ENCODE results near the gene SEC16A.
A peak's percentile ranks its signal among the peaks of the same experiment; 100 is the strongest.

Gene SEC16A

GRCh38 chr9:136486823-136487620 lies 4.2 kb upstream of the SEC16A start:
- no peaks in the 10 kb centered on the region for H3K36me3 ChIP-seq (ENCODE audit: control insufficient read depth in 1 of 2, insufficient read depth in 2 of 2, low read length in 2 of 2)
- H3K4me3 ChIP-seq (ENCODE audit: low read depth in 1 of 2, low read length in 2 of 2): no peak overlapping the region
- H3K9me3 ChIP-seq (ENCODE audit: control insufficient read depth in 1 of 2, low read length in 2 of 2): no peaks in the 10 kb centered on the region
- no peaks in the 10 kb centered on the region for H3K27me3 ChIP-seq (ENCODE audit: control insufficient read depth in 1 of 2, insufficient read depth in 2 of 2, low read length in 2 of 2)
- H3K27ac ChIP-seq (ENCODE audit: low read depth, low read length): no peak overlapping the region
- H3K9ac ChIP-seq (ENCODE audit: low read depth in 1 of 2, low read length in 2 of 2): no peak overlapping the region
- peaks cover 12 to 18% of the 10 kb centered on the region in 2 donors for H3K4me1 ChIP-seq (ENCODE audit: control insufficient read depth in 1 of 2, insufficient read depth in 2 of 2, low read length in 2 of 2)

- no peaks in the 10 kb centered on the region for H3K36me3 ChIP-seq (ENCODE audit: control insufficient read depth in 1 of 2, insufficient read depth in 2 of 2, low read length in 2 of 2)
- no peaks in the 10 kb centered on the region for H3K27me3 ChIP-seq (ENCODE audit: control insufficient read depth in 1 of 2, insufficient read depth in 2 of 2, low read length in 2 of 2)
- no peaks in the 10 kb centered on the region for H3K9me3 ChIP-seq (ENCODE audit: control insufficient read depth in 1 of 2, low read length in 2 of 2)
- peaks cover 20 to 26% of the 10 kb centered on the region in 2 donors for H3K4me1 ChIP-seq (ENCODE audit: control insufficient read depth in 1 of 2, insufficient read depth in 2 of 2, low read length in 2 of 2)
- H3K4me3 ChIP-seq (ENCODE audit: low read depth in 1 of 2, low read length in 2 of 2): no peak overlapping the region
- H3K9ac ChIP-seq (ENCODE audit: low read depth in 1 of 2, low read length in 2 of 2): no peak overlapping the region
- no peak overlapping the region for H3K27ac ChIP-seq (ENCODE audit: low read depth, low read length)
These were observed 3.3 kb upstream of the SEC16A start for GRCh38 chr9:136486131-136486530.

GRCh38 chr9:136485049-136486045 lies 2.5 kb upstream of the SEC16A start:
- Histone ChIP-seq H3K36me3 (ENCODE audit: control insufficient read depth in 1 of 2, insufficient read depth in 2 of 2, low read length in 2 of 2) (no peaks in the 10 kb centered on the region), H3K4me3 (ENCODE audit: low read depth in 1 of 2, low read length in 2 of 2) (no peak overlapping the region), H3K4me1 (ENCODE audit: control insufficient read depth in 1 of 2, insufficient read depth in 2 of 2, low read length in 2 of 2) (peaks cover 20 to 26% of the 10 kb centered on the region in 2 donors), H3K27me3 (ENCODE audit: control insufficient read depth in 1 of 2, insufficient read depth in 2 of 2, low read length in 2 of 2) (no peaks in the 10 kb centered on the region), H3K27ac (ENCODE audit: low read depth, low read length) (no peak overlapping the region), H3K9me3 (ENCODE audit: control insufficient read depth in 1 of 2, low read length in 2 of 2) (no peaks in the 10 kb centered on the region), H3K9ac (ENCODE audit: low read depth in 1 of 2, low read length in 2 of 2) (peak overlapping the region in 1 of 2 donors; percentile 6)

GRCh38 chr9:136484153-136485048 lies 1.6 kb upstream of the SEC16A start:
- Histone ChIP-seq H3K9me3 (ENCODE audit: control insufficient read depth in 1 of 2, low read length in 2 of 2) (no peaks in the 10 kb centered on the region), H3K9ac (ENCODE audit: low read depth in 1 of 2, low read length in 2 of 2) (peak overlapping the region; percentile 43 to 84), H3K4me3 (ENCODE audit: low read depth in 1 of 2, low read length in 2 of 2) (peak overlapping the region; percentile 66 to 73), H3K36me3 (ENCODE audit: control insufficient read depth in 1 of 2, insufficient read depth in 2 of 2, low read length in 2 of 2) (peaks cover 0 to 3% of the 10 kb centered on the region in 2 donors), H3K27ac (ENCODE audit: low read depth, low read length) (peak overlapping the region; percentile 100), H3K4me1 (ENCODE audit: control insufficient read depth in 1 of 2, insufficient read depth in 2 of 2, low read length in 2 of 2) (peaks cover 20 to 26% of the 10 kb centered on the region in 2 donors), H3K27me3 (ENCODE audit: control insufficient read depth in 1 of 2, insufficient read depth in 2 of 2, low read length in 2 of 2) (no peaks in the 10 kb centered on the region)

- H3K9me3 ChIP-seq (ENCODE audit: control insufficient read depth in 1 of 2, low read length in 2 of 2): no peaks in the 10 kb centered on the region
- peaks cover 20 to 26% of the 10 kb centered on the region in 2 donors for H3K4me1 ChIP-seq (ENCODE audit: control insufficient read depth in 1 of 2, insufficient read depth in 2 of 2, low read length in 2 of 2)
- no peaks in the 10 kb centered on the region for H3K27me3 ChIP-seq (ENCODE audit: control insufficient read depth in 1 of 2, insufficient read depth in 2 of 2, low read length in 2 of 2)
- peak overlapping the region; percentile 100 for H3K27ac ChIP-seq (ENCODE audit: low read depth, low read length)
- peak overlapping the region; percentile 66 to 73 for H3K4me3 ChIP-seq (ENCODE audit: low read depth in 1 of 2, low read length in 2 of 2)
- H3K9ac ChIP-seq (ENCODE audit: low read depth in 1 of 2, low read length in 2 of 2): peak overlapping the region; percentile 76 to 84
- peaks cover 0 to 3% of the 10 kb centered on the region in 2 donors for H3K36me3 ChIP-seq (ENCODE audit: control insufficient read depth in 1 of 2, insufficient read depth in 2 of 2, low read length in 2 of 2)
These were observed 831 bp upstream of the SEC16A start for GRCh38 chr9:136483589-136484152.

GRCh38 chr9:136482046-136482792 lies 621 bp downstream of the SEC16A start:
- H3K4me1 ChIP-seq (ENCODE audit: control insufficient read depth in 1 of 2, insufficient read depth in 2 of 2, low read length in 2 of 2): peaks cover 20 to 26% of the 10 kb centered on the region in 2 donors
- peaks cover 7 to 10% of the 10 kb centered on the region in 2 donors for H3K36me3 ChIP-seq (ENCODE audit: control insufficient read depth in 1 of 2, insufficient read depth in 2 of 2, low read length in 2 of 2)
- peak overlapping the region; percentile 87 to 93 for H3K9ac ChIP-seq (ENCODE audit: low read depth in 1 of 2, low read length in 2 of 2)
- peak overlapping the region; percentile 94 for H3K27ac ChIP-seq (ENCODE audit: low read depth, low read length)
- H3K27me3 ChIP-seq (ENCODE audit: control insufficient read depth in 1 of 2, insufficient read depth in 2 of 2, low read length in 2 of 2): no peaks in the 10 kb centered on the region
- peak overlapping the region; percentile 68 to 93 for H3K4me3 ChIP-seq (ENCODE audit: low read depth in 1 of 2, low read length in 2 of 2)
- H3K9me3 ChIP-seq (ENCODE audit: control insufficient read depth in 1 of 2, low read length in 2 of 2): no peaks in the 10 kb centered on the region

- Histone ChIP-seq H3K4me3 (ENCODE audit: low read depth in 1 of 2, low read length in 2 of 2) (peak overlapping the region; percentile 68 to 93), H3K4me1 (ENCODE audit: control insufficient read depth in 1 of 2, insufficient read depth in 2 of 2, low read length in 2 of 2) (peaks cover 20 to 26% of the 10 kb centered on the region in 2 donors), H3K27ac (ENCODE audit: low read depth, low read length) (no peak overlapping the region), H3K9ac (ENCODE audit: low read depth in 1 of 2, low read length in 2 of 2) (peak overlapping the region; percentile 87 to 93), H3K27me3 (ENCODE audit: control insufficient read depth in 1 of 2, insufficient read depth in 2 of 2, low read length in 2 of 2) (no peaks in the 10 kb centered on the region), H3K9me3 (ENCODE audit: control insufficient read depth in 1 of 2, low read length in 2 of 2) (no peaks in the 10 kb centered on the region), H3K36me3 (ENCODE audit: control insufficient read depth in 1 of 2, insufficient read depth in 2 of 2, low read length in 2 of 2) (peaks cover 14 to 16% of the 10 kb centered on the region in 2 donors)
These were observed 1.3 kb downstream of the SEC16A start for GRCh38 chr9:136481558-136481957.

GRCh38 chr9:136476369-136477150 lies 6.3 kb downstream of the SEC16A start:
- H3K9me3 ChIP-seq (ENCODE audit: control insufficient read depth in 1 of 2, low read length in 2 of 2): no peaks in the 10 kb centered on the region
- H3K4me3 ChIP-seq (ENCODE audit: low read depth in 1 of 2, low read length in 2 of 2): no peak overlapping the region
- no peaks in the 10 kb centered on the region for H3K27me3 ChIP-seq (ENCODE audit: control insufficient read depth in 1 of 2, insufficient read depth in 2 of 2, low read length in 2 of 2)
- H3K36me3 ChIP-seq (ENCODE audit: control insufficient read depth in 1 of 2, insufficient read depth in 2 of 2, low read length in 2 of 2): peaks cover 58 to 66% of the 10 kb centered on the region in 2 donors
- H3K9ac ChIP-seq (ENCODE audit: low read depth in 1 of 2, low read length in 2 of 2): no peak overlapping the region
- no peak overlapping the region for H3K27ac ChIP-seq (ENCODE audit: low read depth, low read length)
- peaks cover 3 to 4% of the 10 kb centered on the region in 2 donors for H3K4me1 ChIP-seq (ENCODE audit: control insufficient read depth in 1 of 2, insufficient read depth in 2 of 2, low read length in 2 of 2)

Measured in duodenal mucosa (tissue), 2 donors.